ENCODE results near the gene ENTPD2.

Gene ENTPD2

GRCh38 chr9:137027369-137028262 lies 26.2 kb downstream of the ENTPD2 start, which contains the start of gene ABCA2:
Gene ABCA2 (minus strand): TSS chr9:137028237. CDS start chr9:137028140, 97 bp downstream.
- no peak for FAIRE-seq

DNA sequence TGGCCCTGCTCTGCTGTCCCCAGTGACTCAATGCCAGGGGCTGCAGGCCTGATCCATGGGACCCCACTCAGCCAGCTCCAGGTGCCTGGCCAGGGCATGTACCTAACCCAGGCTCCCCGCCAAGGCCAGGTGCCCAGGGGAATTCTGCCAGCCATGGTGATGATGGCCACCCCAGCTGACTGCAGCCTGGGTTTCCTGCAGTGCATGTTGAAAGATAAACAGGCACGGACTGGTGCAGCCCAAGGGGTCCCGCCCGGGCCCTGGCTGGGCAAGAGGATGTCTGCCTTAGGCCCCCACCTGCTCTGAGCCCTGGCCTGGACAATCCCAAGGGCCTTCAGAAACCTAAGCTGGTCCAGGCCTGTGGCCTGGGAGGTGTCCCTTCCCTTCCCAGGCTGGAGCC lies 27.0 kb downstream of the ENTPD2 start:
- FAIRE-seq, result no peak

- FAIRE-seq, result no peak
These were observed 27.5 kb downstream of the ENTPD2 start for GRCh38 chr9:137026384-137026783.

DNA sequence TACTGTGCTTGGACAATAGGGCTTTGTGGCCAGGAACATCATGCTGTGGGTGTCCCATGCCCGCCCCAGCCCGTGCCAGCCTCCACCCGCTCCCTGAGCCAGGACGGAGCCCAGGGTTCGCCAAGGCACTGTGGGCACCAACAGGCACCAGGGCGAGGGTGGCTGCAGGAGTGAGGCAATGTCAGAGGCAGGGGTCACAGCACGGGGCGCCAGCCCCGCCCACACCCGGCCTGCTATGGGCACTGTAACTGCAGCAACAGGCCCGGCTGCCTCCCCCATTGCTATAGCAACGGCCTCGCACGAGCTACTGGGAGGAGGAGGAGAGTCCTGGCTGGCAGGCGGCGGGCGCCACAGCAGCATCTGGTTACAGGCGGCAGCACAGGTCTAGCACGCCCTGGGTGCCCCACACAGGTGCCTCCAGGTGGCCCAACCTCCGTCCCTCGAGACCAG lies 28.3 kb downstream of the ENTPD2 start:
- no peak for FAIRE-seq

- no peak for FAIRE-seq
These were observed 30.3 kb downstream of the ENTPD2 start for GRCh38 chr9:137023583-137023991.

DNA sequence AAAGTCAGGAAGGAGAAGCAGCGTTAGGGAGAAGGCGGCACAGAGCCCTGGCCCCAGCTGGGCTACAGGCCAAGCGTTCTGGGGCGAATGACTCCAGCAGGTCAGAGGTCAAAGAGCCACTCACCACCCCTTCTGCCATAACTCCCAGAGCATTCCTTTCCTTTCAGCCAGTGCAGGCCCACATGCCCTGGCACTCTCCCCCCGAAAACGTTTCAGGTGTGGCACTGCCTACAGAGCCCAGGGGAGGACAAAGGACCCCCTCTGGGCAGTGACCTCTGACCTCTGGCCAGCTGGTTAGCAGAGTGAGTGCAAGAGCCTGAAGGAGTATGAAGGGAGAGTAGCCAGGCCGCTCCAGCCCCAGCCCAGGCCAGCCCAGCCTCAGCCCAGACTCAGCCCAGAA lies 30.7 kb downstream of the ENTPD2 start:
- FAIRE-seq, result no peak

DNA sequence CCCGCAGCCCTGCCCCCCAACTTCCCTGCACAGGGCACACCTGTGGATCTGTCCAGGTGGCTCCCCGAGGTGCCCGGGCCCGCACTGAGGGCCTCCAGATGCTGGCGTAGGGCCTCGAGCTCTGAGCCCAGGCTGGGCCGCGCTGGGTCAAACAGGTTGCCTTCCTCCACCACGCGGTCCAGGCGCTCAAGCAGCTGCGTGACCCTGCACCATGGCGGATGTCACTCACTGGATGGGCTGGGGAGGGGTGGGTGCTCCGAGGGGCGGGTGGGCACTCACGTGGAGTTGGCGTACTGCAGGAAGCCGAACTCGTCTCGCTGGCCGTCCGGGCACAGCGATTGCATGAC lies 31.2 kb downstream of the ENTPD2 start:
- no peak for FAIRE-seq

- peak; percentile 96 for FAIRE-seq
These were observed 31.7 kb downstream of the ENTPD2 start for GRCh38 chr9:137021979-137022661.

DNA sequence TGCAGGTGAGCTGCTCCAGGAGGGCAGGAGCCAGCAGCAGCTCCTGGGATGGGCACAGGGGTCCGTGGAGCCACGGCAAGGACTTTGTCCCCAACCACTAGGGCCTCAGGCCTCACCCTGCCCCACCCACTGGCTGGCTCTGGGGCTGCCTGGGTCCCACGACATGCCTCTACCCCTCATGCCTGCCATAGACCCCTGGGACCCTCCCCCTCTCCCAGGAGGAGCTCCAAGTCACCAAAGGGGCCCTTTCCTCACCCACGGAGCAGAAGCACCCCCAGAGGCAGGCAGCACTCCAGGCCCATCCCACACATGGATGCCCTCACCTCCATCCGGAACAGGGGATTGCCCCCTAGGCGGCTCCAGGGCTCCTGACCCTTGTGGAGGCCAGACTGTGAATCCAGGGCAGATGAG lies 32.3 kb downstream of the ENTPD2 start:
- FAIRE-seq, result no peak

GRCh38 chr9:137020771-137021567 lies 32.9 kb downstream of the ENTPD2 start:
- no peak for FAIRE-seq

GRCh38 chr9:137019891-137020683 lies 33.8 kb downstream of the ENTPD2 start:
- no peak for FAIRE-seq

DNA sequence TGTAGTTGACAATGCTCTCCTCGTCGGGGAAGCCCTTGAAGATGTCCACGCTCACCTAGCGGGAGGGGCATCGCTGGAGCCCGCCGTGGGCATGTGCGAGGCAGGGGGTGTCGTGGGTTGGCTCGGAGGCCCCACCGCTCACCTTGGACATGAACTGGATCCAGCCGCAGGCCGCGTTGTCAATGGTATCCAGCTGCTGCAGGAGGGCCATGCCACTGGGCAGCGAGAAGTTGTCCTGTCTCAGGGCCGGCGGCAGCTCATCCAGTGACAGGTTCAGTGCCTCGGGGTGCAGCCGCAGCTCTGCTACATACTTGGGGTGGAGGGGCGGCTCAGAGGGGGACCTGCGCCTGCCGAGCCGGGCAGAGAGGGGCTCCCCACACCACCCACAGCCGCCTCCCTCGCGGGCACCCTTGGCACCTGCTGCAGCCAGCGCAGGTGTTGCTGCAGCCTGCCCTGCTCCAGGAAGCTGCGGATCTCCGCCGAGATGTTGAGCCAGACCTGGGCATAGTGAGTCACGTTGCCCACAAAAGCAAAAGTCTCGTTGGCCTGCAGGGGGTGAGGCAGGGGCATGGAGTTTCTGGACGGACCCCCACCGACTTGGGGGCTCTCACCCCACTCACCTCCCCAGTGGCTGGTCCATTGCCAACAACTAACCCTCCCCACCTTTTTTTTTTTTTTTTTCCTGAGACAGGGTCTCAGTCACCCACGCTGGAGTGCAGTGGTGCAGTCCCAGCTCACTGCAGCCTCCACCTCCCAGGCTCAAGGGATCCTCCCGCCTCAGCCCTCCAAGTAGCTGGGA lies 34.9 kb downstream of the ENTPD2 start:
- no peak for FAIRE-seq

DNA sequence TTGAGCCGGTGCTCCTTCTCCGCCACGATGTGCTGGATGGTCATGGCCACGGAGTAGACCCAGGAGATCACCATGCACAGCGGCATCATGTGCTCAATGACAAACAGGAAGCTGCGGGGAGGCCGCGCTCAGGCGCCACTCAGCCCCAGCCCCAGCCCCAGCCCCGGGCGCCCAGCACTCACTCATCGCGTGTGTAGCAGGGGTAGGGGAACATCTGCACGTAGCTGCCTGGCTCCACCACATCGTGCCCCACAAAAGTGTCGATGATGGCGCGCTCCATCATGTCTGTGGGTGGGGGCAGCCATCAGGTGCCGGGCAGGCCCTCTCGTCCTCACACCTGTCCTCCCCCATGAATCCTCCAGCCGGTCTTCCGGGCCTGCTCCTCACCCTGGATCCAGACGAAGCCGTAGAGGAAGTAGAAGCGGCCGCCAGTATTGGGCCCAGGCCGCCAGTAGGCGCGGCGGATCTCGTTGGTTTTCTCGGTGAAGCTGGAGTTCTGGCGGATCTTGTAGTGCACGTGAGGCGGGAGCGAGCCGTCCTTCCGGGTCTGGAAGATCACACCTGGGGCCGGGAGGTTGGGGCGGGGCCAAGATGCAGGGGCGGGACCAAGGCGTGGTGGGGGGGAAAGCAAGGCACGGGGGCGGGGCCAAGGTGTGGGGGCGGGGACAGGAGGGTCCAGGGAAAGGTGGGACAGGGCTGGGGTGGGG lies 35.9 kb downstream of the ENTPD2 start:
- no peak for FAIRE-seq

DNA sequence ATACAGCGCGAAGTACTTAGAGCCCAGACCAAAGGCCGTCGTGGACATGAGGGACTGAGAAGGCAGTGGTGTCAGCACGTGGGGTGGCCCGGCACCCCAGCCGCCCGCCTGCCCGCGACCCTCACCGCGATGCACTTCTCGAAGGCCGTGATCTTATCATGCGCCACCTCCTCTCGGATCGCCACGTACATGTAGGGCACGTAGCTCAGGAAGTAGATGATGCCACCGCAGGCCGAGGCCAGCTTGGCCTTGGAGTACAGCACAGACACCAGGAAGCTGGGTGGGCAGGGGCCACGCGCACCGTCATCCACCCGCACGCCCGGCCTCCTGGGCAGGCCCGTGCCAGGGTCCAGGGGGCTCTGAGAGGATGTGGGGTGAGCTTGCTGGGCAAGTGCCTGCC lies 36.8 kb downstream of the ENTPD2 start:
- no peak for FAIRE-seq

GRCh38 chr9:137016436-137016835 lies 37.4 kb downstream of the ENTPD2 start:
- no peak for FAIRE-seq

GRCh38 chr9:137015976-137016375 lies 37.9 kb downstream of the ENTPD2 start:
- FAIRE-seq, result no peak

GRCh38 chr9:137015540-137015930 lies 38.3 kb downstream of the ENTPD2 start:
- no peak for FAIRE-seq

DNA sequence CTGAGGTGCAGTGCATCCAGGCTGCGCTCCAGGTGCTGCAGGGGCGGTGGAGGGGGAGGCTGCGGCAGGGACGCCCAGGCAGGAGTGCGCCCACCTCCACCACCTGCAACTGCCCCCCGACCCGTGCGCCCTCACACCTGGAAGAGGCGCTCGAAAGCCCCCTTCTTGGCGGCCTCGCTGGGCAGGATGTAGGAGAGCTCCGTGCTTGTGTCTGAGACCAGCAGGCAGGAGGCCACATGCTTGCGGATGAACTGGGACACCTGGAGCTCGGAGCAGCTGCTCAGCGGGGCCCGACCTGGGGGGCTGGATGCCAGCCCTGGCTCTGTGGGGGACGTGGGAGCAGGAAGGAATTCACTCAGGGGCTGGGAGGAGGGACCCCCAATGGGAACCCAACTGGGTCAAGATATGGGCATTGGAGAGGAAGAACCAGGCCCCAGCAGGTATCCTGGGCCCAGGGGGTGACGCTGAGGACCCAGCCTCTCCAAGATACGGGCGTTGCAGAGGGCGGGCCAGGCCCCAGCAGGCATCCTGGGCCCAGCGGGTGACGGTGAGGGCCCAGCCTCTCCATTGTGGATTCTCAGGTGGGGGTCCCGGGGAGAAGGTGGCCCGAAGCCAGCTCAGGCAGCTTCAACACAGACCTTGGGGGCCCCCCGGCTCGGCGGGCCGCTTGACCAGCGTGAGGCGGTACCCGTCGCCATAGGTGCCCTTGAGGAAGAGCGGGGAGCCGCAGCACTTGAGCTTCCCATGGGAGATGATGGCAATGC lies 38.9 kb downstream of the ENTPD2 start:
- no peak for FAIRE-seq

- no peak for FAIRE-seq
These were observed 39.7 kb downstream of the ENTPD2 start for GRCh38 chr9:137014166-137014565.

DNA sequence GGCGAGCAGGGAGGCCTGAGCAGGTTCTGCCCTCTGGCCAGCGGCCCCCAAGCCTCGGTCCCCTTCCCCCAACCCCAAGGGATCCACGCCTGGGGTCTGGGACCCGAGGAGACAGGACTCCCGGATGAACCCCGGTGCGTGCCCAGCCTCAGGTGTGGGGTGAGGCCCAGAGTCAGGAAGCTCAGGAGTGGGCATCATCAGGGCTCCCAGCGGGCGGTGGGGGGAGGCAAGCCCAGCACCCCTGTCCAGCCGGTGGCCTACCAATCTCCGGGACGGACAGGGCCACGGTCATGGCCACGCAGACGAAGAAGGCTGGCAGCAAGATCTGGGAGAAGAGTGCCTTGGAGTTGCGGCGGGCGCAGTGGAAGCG lies 40.3 kb downstream of the ENTPD2 start:
- FAIRE-seq, result no peak

All from G401.6 (cell line).